ENCODE data around the gene NUDT21.

Gene NUDT21

DNA sequence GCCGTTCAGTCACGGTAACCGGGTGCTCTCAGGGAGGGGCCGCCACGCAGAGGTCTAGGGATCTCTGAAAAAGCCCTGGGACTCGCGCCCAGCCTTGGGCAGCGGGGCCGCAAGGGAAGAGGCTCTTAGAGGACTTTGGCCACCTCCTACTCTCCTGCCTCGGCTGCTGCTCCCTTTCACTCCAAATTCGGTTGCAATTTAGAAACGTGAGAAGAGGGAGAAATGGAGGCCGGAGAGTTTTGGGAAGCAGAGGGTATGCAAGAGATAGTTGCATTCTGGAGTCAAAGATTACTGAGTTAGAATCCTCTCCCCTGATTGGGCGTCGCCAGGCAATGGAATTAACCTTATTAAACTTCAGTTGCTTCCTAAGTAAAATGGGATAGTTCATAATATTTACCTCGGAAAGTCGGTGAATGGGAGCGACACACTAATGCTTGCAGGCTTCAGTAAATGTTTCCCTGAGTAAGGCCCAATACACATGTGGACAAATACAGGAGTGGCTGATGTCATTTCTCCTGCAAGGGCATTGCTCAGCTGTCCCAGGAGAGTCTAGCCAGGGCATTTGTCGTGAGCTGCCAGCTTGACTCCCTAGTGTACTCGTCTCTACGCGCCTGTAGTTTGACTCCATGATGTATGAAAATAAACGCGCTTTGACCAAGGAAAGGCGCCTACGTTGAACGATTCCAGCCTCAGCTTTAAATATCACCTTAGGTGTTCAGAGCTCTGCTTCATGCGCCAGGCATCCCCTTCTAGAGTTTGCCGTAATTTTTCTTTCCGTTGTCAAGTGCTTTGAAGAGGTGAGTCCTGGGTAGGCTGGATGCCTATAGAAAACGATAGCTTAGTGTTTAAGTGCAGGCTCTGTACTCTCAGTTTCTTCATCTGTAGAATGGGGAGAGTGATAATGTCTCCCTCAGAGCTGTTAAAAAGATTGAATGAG lies 889 bp upstream of the NUDT21 start:
- H3K4me2 ChIP-seq (ENCODE audit: low read length), result peak overlapping the region; percentile 83
- peak overlapping the region; percentile 82 for H3K27ac ChIP-seq
- peaks cover 32% of the 10 kb centered on the region for H3K79me2 ChIP-seq
- peak overlapping the region; percentile 91 for H3K9ac ChIP-seq
- H3K27me3 ChIP-seq (ENCODE audit: control insufficient read depth, insufficient read depth, low read length), result no peaks in the 10 kb centered on the region
- H2AFZ ChIP-seq, result peak overlapping the region; percentile 95
- no peaks in the 10 kb centered on the region for H3K9me3 ChIP-seq (ENCODE audit: control insufficient read depth, low read length)
- H3K4me3 ChIP-seq (ENCODE audit: low read depth, low read length), result peak overlapping the region; percentile 79
- no peak for TF ChIP-seq CTCF (IDR thresholded peaks at IDR 0.05)
- H3K4me1 ChIP-seq, result peaks cover 9% of the 10 kb centered on the region
- no peaks in the 10 kb centered on the region for H3K36me3 ChIP-seq (ENCODE audit: control insufficient read depth, insufficient read depth, low read length)

DNA sequence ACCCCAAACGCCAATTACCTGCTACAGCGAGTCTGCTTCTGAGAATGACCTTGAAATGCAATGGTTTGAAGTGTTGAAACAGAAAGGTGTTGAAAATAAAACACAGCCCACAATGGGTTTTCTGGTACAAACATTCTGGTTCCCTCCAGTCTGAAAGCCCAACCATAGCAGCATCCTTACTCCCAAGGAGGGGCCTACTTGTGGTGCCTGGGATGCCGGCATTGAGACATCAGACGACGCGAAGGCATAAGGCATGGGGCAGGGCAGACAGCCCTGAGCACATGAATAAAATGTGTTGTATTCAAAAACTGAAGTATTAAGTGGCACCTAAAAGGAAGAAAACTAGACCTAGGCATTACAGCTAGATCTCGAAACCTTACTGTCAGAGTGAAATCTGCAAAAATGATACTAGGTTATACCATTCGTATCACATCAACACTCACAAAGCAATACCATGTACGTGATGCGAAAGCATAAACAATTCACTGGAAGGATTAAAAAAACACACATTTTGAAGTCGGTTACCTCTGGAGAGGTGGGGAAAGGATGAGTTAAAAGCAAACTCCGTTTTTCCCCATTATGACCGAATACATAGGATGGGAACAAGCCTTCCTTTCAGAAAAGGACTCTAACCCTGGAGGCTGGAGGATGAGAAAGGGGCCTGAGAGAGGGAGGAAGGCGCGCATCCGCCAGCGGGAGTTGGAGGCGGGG lies 702 bp downstream of the NUDT21 start:
- peak overlapping the region; percentile 91 for H3K9ac ChIP-seq
- no peak for TF ChIP-seq CTCF (IDR thresholded peaks at IDR 0.05)
- H2AFZ ChIP-seq, result peak overlapping the region; percentile 95
- peaks cover 9% of the 10 kb centered on the region for H3K4me1 ChIP-seq
- no peaks in the 10 kb centered on the region for H3K36me3 ChIP-seq (ENCODE audit: control insufficient read depth, insufficient read depth, low read length)
- no peaks in the 10 kb centered on the region for H3K27me3 ChIP-seq (ENCODE audit: control insufficient read depth, insufficient read depth, low read length)
- H3K4me3 ChIP-seq (ENCODE audit: low read depth, low read length), result peak overlapping the region; percentile 79
- peak overlapping the region; percentile 87 for H3K4me2 ChIP-seq (ENCODE audit: low read length)
- H3K9me3 ChIP-seq (ENCODE audit: control insufficient read depth, low read length), result no peaks in the 10 kb centered on the region
- H3K27ac ChIP-seq, result peak overlapping the region; percentile 82
- peaks cover 32% of the 10 kb centered on the region for H3K79me2 ChIP-seq

DNA sequence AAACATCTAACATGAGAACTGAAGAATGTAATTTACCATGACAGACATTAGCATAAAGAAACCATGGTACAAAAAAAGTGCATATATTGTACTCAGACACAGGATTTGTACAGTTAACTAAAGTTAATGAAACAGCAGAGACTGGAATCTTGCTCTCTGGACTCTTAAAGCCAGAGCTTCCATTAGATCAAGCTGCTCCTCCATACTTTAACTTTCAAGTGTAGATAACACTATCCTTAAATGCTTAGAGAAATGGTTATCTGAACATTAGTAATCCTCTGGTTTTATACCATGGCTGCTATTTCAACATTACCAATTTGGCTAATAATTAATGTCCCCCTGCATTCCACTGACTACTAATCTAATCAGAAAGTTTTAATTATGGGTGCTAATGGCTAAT lies 3.1 kb downstream of the NUDT21 start:
- H3K9ac ChIP-seq, result no peak overlapping the region
- peaks cover 36% of the 10 kb centered on the region for H3K79me2 ChIP-seq
- TF ChIP-seq CTCF (IDR thresholded peaks at IDR 0.05), result no peak
- H3K9me3 ChIP-seq (ENCODE audit: control insufficient read depth, low read length), result no peaks in the 10 kb centered on the region
- no peak overlapping the region for H3K4me3 ChIP-seq (ENCODE audit: low read depth, low read length)
- H3K27ac ChIP-seq, result no peak overlapping the region
- no peak overlapping the region for H2AFZ ChIP-seq
- peaks cover 9% of the 10 kb centered on the region for H3K4me1 ChIP-seq
- no peaks in the 10 kb centered on the region for H3K27me3 ChIP-seq (ENCODE audit: control insufficient read depth, insufficient read depth, low read length)
- H3K36me3 ChIP-seq (ENCODE audit: control insufficient read depth, insufficient read depth, low read length), result no peaks in the 10 kb centered on the region
- no peak overlapping the region for H3K4me2 ChIP-seq (ENCODE audit: low read length)

DNA sequence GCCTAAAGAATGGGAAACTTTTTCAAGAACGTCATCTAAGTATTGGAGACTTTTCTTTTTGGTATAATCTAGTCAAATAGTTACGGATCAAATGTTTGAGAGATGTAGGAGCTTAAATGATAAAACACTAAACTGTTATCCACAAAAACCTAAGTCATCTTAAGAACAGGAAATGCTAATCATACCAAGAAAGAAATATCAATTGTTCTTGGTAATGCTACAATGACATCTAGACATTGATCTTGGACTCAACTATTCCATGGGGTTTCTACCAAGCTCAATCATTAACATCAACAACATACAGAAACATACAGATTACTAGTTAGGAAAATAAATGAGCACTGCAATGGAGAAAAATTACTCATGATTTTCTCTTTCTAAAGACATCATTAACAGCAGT lies 3.8 kb downstream of the NUDT21 start:
- Histone ChIP-seq H3K27ac (no peak overlapping the region), H3K4me1 (peaks cover 5% of the 10 kb centered on the region), H3K4me2 (ENCODE audit: low read length) (no peak overlapping the region), H3K79me2 (peaks cover 32% of the 10 kb centered on the region), H3K9ac (no peak overlapping the region), H3K36me3 (ENCODE audit: control insufficient read depth, insufficient read depth, low read length) (no peaks in the 10 kb centered on the region), H3K9me3 (ENCODE audit: control insufficient read depth, low read length) (no peaks in the 10 kb centered on the region), H3K4me3 (ENCODE audit: low read depth, low read length) (no peak overlapping the region), H2AFZ (no peak overlapping the region), H3K27me3 (ENCODE audit: control insufficient read depth, insufficient read depth, low read length) (no peaks in the 10 kb centered on the region)
- no peak for TF ChIP-seq CTCF (IDR thresholded peaks at IDR 0.05)
